Measurements from ENCODE around the gene PTH1R. TPM values are rescaled to one million over a fixed set of nuclear protein-coding genes. Genes with fewer than 3 reads are reported as not detected.

PTH1R gene
- total and polyA plus RNA-seq, 11 donors, result 2.1 to 23.4 (median 6.5) TPM

DNA sequence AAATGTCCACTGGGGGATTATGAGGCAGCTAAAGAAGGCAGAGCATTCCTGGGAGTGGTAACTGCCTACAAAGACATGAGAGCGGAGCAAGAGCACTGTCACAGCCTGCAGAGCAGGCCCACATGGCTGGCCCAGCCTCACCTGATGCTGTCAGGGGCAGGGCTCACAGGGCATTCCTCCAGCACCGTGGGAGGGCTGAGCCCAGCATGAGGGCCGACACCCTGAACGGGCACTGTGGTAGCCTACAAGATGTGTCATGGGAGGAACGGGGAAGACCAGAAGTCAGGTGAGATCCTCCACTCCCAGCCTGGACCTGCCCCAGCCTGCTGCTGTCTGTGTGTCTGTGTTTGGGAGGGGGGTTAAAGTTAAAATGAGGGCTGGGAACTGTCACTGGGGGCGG, 68.9 kb downstream of the PTH1R start:
- ATAC-seq, result no peak
- intact Hi-C loops (cut with DNase I), result no loop called here
- no peak for TF ChIP-seq POLR2A (IDR thresholded peaks at IDR 0.05)
- TF ChIP-seq, protein P1, sequence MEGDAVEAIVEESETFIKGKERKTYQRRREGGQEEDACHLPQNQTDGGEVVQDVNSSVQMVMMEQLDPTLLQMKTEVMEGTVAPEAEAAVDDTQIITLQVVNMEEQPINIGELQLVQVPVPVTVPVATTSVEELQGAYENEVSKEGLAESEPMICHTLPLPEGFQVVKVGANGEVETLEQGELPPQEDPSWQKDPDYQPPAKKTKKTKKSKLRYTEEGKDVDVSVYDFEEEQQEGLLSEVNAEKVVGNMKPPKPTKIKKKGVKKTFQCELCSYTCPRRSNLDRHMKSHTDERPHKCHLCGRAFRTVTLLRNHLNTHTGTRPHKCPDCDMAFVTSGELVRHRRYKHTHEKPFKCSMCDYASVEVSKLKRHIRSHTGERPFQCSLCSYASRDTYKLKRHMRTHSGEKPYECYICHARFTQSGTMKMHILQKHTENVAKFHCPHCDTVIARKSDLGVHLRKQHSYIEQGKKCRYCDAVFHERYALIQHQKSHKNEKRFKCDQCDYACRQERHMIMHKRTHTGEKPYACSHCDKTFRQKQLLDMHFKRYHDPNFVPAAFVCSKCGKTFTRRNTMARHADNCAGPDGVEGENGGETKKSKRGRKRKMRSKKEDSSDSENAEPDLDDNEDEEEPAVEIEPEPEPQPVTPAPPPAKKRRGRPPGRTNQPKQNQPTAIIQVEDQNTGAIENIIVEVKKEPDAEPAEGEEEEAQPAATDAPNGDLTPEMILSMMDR (IDR thresholded peaks at IDR 0.05), result no peak
- 64 to 73% (median 70%) methylated on average over 5 to 6 of the region's 6 CpGs for WGBS, 4 donors
- peak in 2 of 5 donors; percentile 25 to 34 for DNase-seq
- Histone ChIP-seq H3K27me3 (no peaks in the 10 kb centered on the region), H3K4me1 (peaks cover 17 to 91% (median 85%) of the 10 kb centered on the region in 12 donors), H3K36me3 (peaks cover 0 to 6% (median 0%) of the 10 kb centered on the region in 9 donors), H3K9me3 (no peaks in the 10 kb centered on the region), H3K4me3 (no peak overlapping the region), H3K27ac (peak overlapping the region in 10 of 12 donors; percentile 70 to 93 (median 84))

DNA sequence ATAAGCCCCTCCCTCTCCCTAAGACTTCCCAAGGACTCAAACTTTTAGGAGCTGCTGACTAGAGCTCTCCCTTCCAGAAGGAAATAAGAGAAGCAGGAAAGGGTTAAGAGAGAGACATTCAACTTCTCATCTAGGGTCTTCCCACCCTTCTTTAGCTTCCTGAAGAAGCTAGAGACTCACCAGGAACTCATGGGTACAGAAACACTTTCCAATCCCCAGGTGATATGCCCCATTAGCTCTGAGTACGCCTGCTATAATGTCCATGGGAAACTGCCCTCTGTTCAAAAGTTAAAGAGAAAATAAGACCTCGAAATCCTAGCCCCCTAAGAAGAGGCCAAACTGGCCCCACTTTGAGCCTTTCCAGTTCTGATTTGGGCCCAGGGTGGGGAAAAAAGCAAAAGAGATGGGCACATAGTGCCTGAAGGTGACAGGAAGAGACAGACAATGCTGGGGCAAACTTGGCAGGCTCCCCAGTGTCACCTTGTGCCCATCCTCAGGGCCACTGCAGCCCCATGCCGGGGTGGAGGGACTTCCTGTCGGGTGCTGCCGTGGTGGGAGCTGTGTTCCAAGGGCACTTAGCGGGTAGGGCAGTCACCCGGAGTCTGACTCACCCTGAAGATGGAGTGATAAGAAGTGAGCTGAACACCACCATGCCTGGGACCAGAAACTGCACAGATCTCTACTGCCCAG, 69.5 kb downstream of the PTH1R start:
- DNase-seq, result peak in 2 of 5 donors; percentile 67 to 72
- no peaks in the 10 kb centered on the region for H3K27me3 ChIP-seq
- WGBS, 4 donors, result 33 to 41% (median 36%) methylated on average over 6 to 7 of the region's 7 CpGs
- H3K4me1 ChIP-seq, result peaks cover 17 to 93% (median 85%) of the 10 kb centered on the region in 12 donors
- ATAC-seq, result peak in 2 of 4 donors; percentile 1 to 8
- TF ChIP-seq POLR2A (IDR thresholded peaks at IDR 0.05), result no peak
- TF ChIP-seq, protein P1 (IDR thresholded peaks at IDR 0.05), result no peak
- no peak overlapping the region for H3K4me3 ChIP-seq
- intact Hi-C loops (cut with DNase I), result no loop called here
- no peaks in the 10 kb centered on the region for H3K9me3 ChIP-seq
- peak overlapping the region; percentile 28 to 93 (median 84) for H3K27ac ChIP-seq
- H3K36me3 ChIP-seq, result peaks cover 0 to 6% (median 0%) of the 10 kb centered on the region in 9 donors

DNA sequence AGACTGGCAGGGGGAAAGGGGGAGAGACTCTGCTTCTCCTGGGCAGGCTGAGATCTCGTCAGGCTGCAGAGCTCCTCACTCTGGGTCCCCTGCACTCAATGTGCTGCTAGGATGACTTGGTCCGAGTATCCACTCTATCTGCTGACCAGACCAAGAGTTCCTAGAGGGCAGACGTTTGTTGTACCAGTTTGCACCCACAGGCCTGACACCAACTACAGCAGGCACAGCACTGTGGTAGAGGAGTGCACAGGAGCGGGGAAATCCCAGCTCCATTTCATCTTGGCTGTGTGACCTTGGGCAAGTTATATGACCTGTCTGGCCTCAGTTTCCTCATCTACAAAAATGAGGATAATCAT, 70.0 kb downstream of the PTH1R start:
- DNase-seq (no peak), ATAC-seq (no peak)
- peaks cover 0 to 6% (median 0%) of the 10 kb centered on the region in 9 donors for H3K36me3 ChIP-seq
- no peaks in the 10 kb centered on the region for H3K27me3 ChIP-seq
- WGBS, 4 donors, result 71 to 86% (median 76%) methylated on average over 2 to 4 of the region's 4 CpGs
- no peaks in the 10 kb centered on the region for H3K9me3 ChIP-seq
- peak overlapping the region; percentile 28 to 93 (median 84) for H3K27ac ChIP-seq
- intact Hi-C loops (cut with DNase I), result no loop called here
- peak overlapping the region in 1 of 12 donors; percentile 6 for H3K4me3 ChIP-seq
- TF ChIP-seq, protein P1 (IDR thresholded peaks at IDR 0.05), result no peak
- TF ChIP-seq POLR2A (IDR thresholded peaks at IDR 0.05), result no peak
- H3K4me1 ChIP-seq, result peaks cover 17 to 96% (median 85%) of the 10 kb centered on the region in 12 donors

DNA sequence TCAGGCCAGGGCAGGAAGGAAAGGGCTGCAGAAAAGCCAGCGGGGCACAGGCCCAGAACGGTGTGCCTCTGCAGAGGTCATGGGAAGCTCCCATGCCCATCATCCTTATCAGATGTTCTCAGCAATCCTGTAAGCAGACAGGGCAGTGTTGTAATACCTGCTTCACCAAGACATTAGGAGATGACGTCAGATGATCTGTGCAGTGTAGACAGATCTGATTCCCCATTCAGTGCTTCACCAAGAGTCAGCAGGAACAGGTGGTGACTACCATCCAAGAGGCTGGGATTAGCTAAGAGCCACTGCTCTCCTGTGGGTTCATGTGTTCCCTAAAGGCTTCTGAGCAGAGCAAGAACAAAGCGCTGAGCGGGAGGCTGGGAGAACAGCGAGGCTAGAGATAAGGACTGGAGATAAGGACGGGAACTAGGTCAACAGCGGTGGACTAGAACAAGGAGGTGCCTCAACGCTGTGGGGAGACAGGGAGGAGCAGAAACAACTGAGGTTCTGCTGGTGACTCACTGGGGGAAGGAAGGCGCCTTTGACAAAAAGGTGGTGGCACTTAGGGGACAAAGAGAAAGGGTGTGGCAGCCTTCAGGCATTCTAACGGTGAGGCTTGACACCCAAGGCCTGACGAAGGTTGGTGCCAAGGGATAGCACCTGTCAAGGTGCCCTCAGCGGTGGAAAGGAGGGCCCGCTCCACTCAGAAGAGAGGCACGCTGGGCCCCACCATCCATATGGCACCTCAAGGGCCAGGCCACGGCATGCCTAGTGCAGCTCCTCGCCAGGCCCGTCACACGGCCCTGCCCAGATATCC, 70.7 kb downstream of the PTH1R start:
- intact Hi-C loops (cut with DNase I), result loop anchor here in 2 of 10 donors (1.0 to 2.0 kb wide), 2 partner anchors 29 to 31 kb away; partner anchors contain the start of genes CCDC12 (in 1 of the 2) and NBEAL2 (in 1 of the 2)
- Histone ChIP-seq H3K27ac (peak overlapping the region; percentile 35 to 93 (median 84)), H3K9me3 (no peaks in the 10 kb centered on the region), H3K4me3 (peak overlapping the region in 1 of 12 donors; percentile 6), H3K36me3 (peaks cover 0 to 6% (median 0%) of the 10 kb centered on the region in 9 donors), H3K27me3 (no peaks in the 10 kb centered on the region), H3K4me1 (peaks cover 21 to 98% (median 85%) of the 10 kb centered on the region in 12 donors)
- TF ChIP-seq, protein P1 (IDR thresholded peaks at IDR 0.05), result no peak
- no peak for TF ChIP-seq POLR2A (IDR thresholded peaks at IDR 0.05)
- 32 to 37% (median 34%) methylated on average over 18 to 19 of the region's 19 CpGs for WGBS, 4 donors
- DNase-seq, result peak; percentile 60 to 87 (median 64)
- peak; percentile 72 to 87 (median 80) for ATAC-seq

Measured in heart left ventricle (tissue), 16 donors.